ENCODE measurements around the gene BSND. TPM values are rescaled to one million over a fixed set of nuclear protein-coding genes. Genes with fewer than 3 reads are reported as not detected.

BSND gene
- polyA plus RNA-seq, 1 of the 3 experiments (the other 2 are of a cell fraction): not detected

DNA sequence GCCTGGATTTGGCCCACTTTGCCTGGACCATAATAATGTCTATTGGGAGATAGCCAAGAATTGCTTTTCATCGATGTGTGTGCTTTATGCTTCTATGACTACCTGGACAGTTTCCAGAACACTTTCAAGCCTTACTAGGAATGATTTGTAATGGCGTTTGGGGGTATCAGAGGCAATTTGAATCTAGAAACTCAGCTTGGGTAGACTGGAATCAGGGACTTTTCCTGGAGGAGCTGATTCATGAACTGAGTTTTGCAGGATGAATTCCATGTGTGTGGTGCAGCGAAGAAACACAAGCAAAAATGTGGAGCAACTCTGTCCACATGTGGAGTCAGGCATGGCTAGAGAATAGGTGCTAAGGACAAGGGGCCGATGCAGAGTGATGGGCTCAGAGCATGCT is 30.2 kb upstream of the BSND start:
- H2AFZ ChIP-seq (ENCODE audit: low read depth): no peak overlapping the region
- H3F3A ChIP-seq (replicated peaks; ENCODE audit: insufficient read depth): peaks cover 3% of the 10 kb centered on the region
- TF ChIP-seq, protein P1, sequence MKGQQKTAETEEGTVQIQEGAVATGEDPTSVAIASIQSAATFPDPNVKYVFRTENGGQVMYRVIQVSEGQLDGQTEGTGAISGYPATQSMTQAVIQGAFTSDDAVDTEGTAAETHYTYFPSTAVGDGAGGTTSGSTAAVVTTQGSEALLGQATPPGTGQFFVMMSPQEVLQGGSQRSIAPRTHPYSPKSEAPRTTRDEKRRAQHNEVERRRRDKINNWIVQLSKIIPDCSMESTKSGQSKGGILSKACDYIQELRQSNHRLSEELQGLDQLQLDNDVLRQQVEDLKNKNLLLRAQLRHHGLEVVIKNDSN (IDR thresholded peaks at IDR 0.05; ENCODE audit: borderline replicate concordance, low read depth): no peak
- TF ChIP-seq GATA2 (CRISPR knock-in tag; IDR thresholded peaks at IDR 0.05): no peak
- no peaks in the 10 kb centered on the region for H3K36me3 ChIP-seq (replicated peaks in 1 of 2; ENCODE audit: control insufficient read depth in 1 of 2, insufficient read depth in 2 of 2, low read length in 1 of 2)
- no peaks in the 10 kb centered on the region for H3K27me3 ChIP-seq (ENCODE audit: insufficient read depth)
- no peak overlapping the region for H3K9ac ChIP-seq
- ChIA-PET POLR2A (no interaction called here), CTCF (interaction anchor here (1.5 to 2.2 kb wide), 2 partner anchors 18 to 28 kb away, joined by 5 to 14 read pairs; no protein-coding TSS in a partner anchor)
- H3K79me2 ChIP-seq (ENCODE audit: insufficient read depth): no peaks in the 10 kb centered on the region
- peaks cover 0 to 14% of the 10 kb centered on the region in 2 experiments; a peak in 2 of 4 replicates for H3K4me1 ChIP-seq (ENCODE audit: control insufficient read depth in 1 of 2, insufficient read depth in 2 of 2, low read depth in 1 of 2, low read length in 1 of 2)
- H4K20me1 ChIP-seq (ENCODE audit: insufficient read depth): no peaks in the 10 kb centered on the region
- no peaks in the 10 kb centered on the region for H3K9me2 ChIP-seq
- DNase-seq: no peak
- H3K4me3 ChIP-seq (ENCODE audit: low read depth in 2 of 2, low read length in 1 of 2): no peak overlapping the region
- no peak overlapping the region for H3K4me2 ChIP-seq
- H3K9me3 ChIP-seq: no peaks in the 10 kb centered on the region
- H3K27ac ChIP-seq (ENCODE audit: low read depth in 2 of 2, low read length in 1 of 2): no peak overlapping the region
- WGBS (ENCODE audit: low lambda C conversion rate): 89% methylated on average over 4 of the region's 4 CpGs

DNA sequence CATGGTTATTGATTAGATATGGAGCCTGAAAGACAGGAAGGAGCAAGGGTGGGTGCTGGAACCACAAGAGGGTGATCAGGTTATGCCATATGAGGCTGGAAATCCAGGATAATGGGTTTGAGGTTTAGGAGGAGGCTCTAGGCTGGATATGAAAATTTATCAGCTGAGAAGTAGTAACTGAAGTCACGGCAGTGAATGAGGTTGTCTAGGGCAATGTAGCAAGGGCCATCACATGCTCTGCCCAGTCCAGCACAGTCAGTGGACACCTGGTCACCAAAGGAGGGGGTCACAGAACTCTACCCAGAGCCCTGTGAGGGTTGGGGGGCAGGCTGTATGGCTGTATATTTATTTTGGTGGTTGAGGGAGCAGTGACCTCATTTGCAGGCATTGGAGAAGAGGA is 28.9 kb upstream of the BSND start:
- Histone ChIP-seq H3K27ac (ENCODE audit: low read depth in 2 of 2, low read length in 1 of 2) (no peak overlapping the region), H3K4me3 (ENCODE audit: low read depth in 2 of 2, low read length in 1 of 2) (no peak overlapping the region), H3K27me3 (ENCODE audit: insufficient read depth) (no peaks in the 10 kb centered on the region), H3K9me2 (no peaks in the 10 kb centered on the region), H3K4me2 (no peak overlapping the region), H3K4me1 (ENCODE audit: control insufficient read depth in 1 of 2, insufficient read depth in 2 of 2, low read depth in 1 of 2, low read length in 1 of 2) (peaks cover 0 to 14% of the 10 kb centered on the region in 2 experiments; a peak in 2 of 4 replicates), H3K9ac (no peak overlapping the region), H4K20me1 (ENCODE audit: insufficient read depth) (no peaks in the 10 kb centered on the region), H3F3A (replicated peaks; ENCODE audit: insufficient read depth) (peaks cover 4% of the 10 kb centered on the region), H3K9me3 (no peaks in the 10 kb centered on the region), H3K36me3 (replicated peaks in 1 of 2; ENCODE audit: control insufficient read depth in 1 of 2, insufficient read depth in 2 of 2, low read length in 1 of 2) (no peaks in the 10 kb centered on the region), H2AFZ (ENCODE audit: low read depth) (no peak overlapping the region), H3K79me2 (ENCODE audit: insufficient read depth) (no peaks in the 10 kb centered on the region)
- no peak for DNase-seq
- 100% methylated on average over 1 of the region's 1 CpG for WGBS (ENCODE audit: low lambda C conversion rate)
- CTCF ChIA-PET: interaction anchor here (1.0 to 5.4 kb wide), 3 partner anchors 20 to 52 kb away, joined by 10 to 60 read pairs (median 14); no protein-coding TSS in a partner anchor
- POLR2A ChIA-PET: no interaction called here
- TF ChIP-seq MXI1 (IDR thresholded peaks at IDR 0.05; ENCODE audit: low read depth, low read length) (no peak), SMC3 (IDR thresholded peaks at IDR 0.05; ENCODE audit: low read depth, low read length) (no peak), JUND (IDR thresholded peaks at IDR 0.05) (no peak), NRF1 (IDR thresholded peaks at IDR 0.05; ENCODE audit: low read depth, low read length) (no peak), FOXJ3 (CRISPR knock-in tag; IDR thresholded peaks at IDR 0.05) (no peak), ELF1 (IDR thresholded peaks at IDR 0.05) (no peak), EP300 (IDR thresholded peaks at IDR 0.05; ENCODE audit: borderline replicate concordance in 1 of 2, low read depth in 1 of 2, low read length in 1 of 2) (no peak), TCF12 (IDR thresholded peaks at IDR 0.05) (no peak), FOSL2 (IDR thresholded peaks at IDR 0.05; ENCODE audit: borderline replicate concordance, low read depth) (no peak), RFX5 (IDR thresholded peaks at IDR 0.05; ENCODE audit: low read length) (no peak), TAF1 (IDR thresholded peaks at IDR 0.05; ENCODE audit: borderline replicate concordance, low read depth, low read length) (no peak), GABPA (IDR thresholded peaks at IDR 0.05; ENCODE audit: low read depth) (no peak), EZH2phosphoT487 (IDR thresholded peaks at IDR 0.05; ENCODE audit: borderline replicate concordance, low read depth) (no peak), RCOR1 (IDR thresholded peaks at IDR 0.05; ENCODE audit: low read length) (no peak), YY1 (IDR thresholded peaks at IDR 0.05; ENCODE audit: low read depth) (no peak)
- TF ChIP-seq, protein P2, sequence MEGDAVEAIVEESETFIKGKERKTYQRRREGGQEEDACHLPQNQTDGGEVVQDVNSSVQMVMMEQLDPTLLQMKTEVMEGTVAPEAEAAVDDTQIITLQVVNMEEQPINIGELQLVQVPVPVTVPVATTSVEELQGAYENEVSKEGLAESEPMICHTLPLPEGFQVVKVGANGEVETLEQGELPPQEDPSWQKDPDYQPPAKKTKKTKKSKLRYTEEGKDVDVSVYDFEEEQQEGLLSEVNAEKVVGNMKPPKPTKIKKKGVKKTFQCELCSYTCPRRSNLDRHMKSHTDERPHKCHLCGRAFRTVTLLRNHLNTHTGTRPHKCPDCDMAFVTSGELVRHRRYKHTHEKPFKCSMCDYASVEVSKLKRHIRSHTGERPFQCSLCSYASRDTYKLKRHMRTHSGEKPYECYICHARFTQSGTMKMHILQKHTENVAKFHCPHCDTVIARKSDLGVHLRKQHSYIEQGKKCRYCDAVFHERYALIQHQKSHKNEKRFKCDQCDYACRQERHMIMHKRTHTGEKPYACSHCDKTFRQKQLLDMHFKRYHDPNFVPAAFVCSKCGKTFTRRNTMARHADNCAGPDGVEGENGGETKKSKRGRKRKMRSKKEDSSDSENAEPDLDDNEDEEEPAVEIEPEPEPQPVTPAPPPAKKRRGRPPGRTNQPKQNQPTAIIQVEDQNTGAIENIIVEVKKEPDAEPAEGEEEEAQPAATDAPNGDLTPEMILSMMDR (IDR thresholded peaks at IDR 0.05): no peak
- TF ChIP-seq, protein P3, sequence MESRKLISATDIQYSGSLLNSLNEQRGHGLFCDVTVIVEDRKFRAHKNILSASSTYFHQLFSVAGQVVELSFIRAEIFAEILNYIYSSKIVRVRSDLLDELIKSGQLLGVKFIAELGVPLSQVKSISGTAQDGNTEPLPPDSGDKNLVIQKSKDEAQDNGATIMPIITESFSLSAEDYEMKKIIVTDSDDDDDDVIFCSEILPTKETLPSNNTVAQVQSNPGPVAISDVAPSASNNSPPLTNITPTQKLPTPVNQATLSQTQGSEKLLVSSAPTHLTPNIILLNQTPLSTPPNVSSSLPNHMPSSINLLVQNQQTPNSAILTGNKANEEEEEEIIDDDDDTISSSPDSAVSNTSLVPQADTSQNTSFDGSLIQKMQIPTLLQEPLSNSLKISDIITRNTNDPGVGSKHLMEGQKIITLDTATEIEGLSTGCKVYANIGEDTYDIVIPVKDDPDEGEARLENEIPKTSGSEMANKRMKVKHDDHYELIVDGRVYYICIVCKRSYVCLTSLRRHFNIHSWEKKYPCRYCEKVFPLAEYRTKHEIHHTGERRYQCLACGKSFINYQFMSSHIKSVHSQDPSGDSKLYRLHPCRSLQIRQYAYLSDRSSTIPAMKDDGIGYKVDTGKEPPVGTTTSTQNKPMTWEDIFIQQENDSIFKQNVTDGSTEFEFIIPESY (IDR thresholded peaks at IDR 0.05; ENCODE audit: borderline replicate concordance, low read depth): no peak
- TF ChIP-seq, protein P1 (IDR thresholded peaks at IDR 0.05; ENCODE audit: borderline replicate concordance, low read depth): no peak
- TF ChIP-seq, protein P4, sequence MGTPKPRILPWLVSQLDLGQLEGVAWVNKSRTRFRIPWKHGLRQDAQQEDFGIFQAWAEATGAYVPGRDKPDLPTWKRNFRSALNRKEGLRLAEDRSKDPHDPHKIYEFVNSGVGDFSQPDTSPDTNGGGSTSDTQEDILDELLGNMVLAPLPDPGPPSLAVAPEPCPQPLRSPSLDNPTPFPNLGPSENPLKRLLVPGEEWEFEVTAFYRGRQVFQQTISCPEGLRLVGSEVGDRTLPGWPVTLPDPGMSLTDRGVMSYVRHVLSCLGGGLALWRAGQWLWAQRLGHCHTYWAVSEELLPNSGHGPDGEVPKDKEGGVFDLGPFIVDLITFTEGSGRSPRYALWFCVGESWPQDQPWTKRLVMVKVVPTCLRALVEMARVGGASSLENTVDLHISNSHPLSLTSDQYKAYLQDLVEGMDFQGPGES (IDR thresholded peaks at IDR 0.05; ENCODE audit: low read depth, low read length): no peak
